KOPT-K1 (cell line): ENCODE measurements around the gene NR0B2.

Experiments
- H3K27ac ChIP-seq: fragments of 200-600 bp; sonication (generic); 2 replicates; pipeline ENCODE4 v1.5.1; 2016; ENCODE audit warnings: antibody characterized with exemption, mild to moderate bottlenecking, low read depth, low read length; ENCODE audit not compliant: poor library complexity, severe bottlenecking
- H3K36me3 ChIP-seq: fragments of 200-600 bp; sonication (generic); 2 replicates; pipeline ENCODE4 v1.5.1; 2017; ENCODE audit warnings: antibody characterized with exemption, mild to moderate bottlenecking, low read length, moderate library complexity; ENCODE audit not compliant: insufficient read depth
- H3K9me3 ChIP-seq: fragments of 200-600 bp; sonication (generic); 2 replicates; pipeline ENCODE4 v1.5.1; 2017; ENCODE audit warnings: antibody characterized with exemption, low read length, mild to moderate bottlenecking; ENCODE audit not compliant: insufficient read depth, poor library complexity, severe bottlenecking

NR0B2 gene

GRCh38 chr1:26945728-26946127 lies 32.0 kb upstream of the NR0B2 start:
- peaks cover 69% of the 10 kb centered on the region for H3K36me3 ChIP-seq
- H3K9me3 ChIP-seq, result no peaks in the 10 kb centered on the region
- no peak overlapping the region for H3K27ac ChIP-seq

- Histone ChIP-seq H3K27ac (no peak overlapping the region), H3K9me3 (no peaks in the 10 kb centered on the region), H3K36me3 (peaks cover 75% of the 10 kb centered on the region)
Observed at GRCh38 chr1:26945138-26945537, 31.4 kb upstream of the NR0B2 start.

- Histone ChIP-seq H3K9me3 (no peaks in the 10 kb centered on the region), H3K36me3 (peaks cover 95% of the 10 kb centered on the region), H3K27ac (no peak overlapping the region)
Observed at GRCh38 chr1:26942656-26943055, 28.9 kb upstream of the NR0B2 start.

- Histone ChIP-seq H3K36me3 (peaks cover 97% of the 10 kb centered on the region), H3K27ac (no peak overlapping the region)
Observed at GRCh38 chr1:26941311-26941710, 27.5 kb upstream of the NR0B2 start.

GRCh38 chr1:26938659-26939025 lies 24.9 kb upstream of the NR0B2 start:
- peaks cover 94% of the 10 kb centered on the region for H3K36me3 ChIP-seq
- H3K27ac ChIP-seq, result no peak overlapping the region
- no peaks in the 10 kb centered on the region for H3K9me3 ChIP-seq

More at GRCh38 chr1:26941311-26941710, 27.5 kb upstream of the NR0B2 start:
- H3K9me3 ChIP-seq, result no peaks in the 10 kb centered on the region

- Histone ChIP-seq H3K36me3 (peaks cover 94% of the 10 kb centered on the region), H3K9me3 (no peaks in the 10 kb centered on the region), H3K27ac (no peak overlapping the region)
Observed at GRCh38 chr1:26938004-26938658, 24.4 kb upstream of the NR0B2 start.

GRCh38 chr1:26936823-26937222 lies 23.0 kb upstream of the NR0B2 start:
- Histone ChIP-seq H3K27ac (no peak overlapping the region), H3K9me3 (no peaks in the 10 kb centered on the region), H3K36me3 (peaks cover 94% of the 10 kb centered on the region)

- Histone ChIP-seq H3K36me3 (peaks cover 90% of the 10 kb centered on the region), H3K27ac (no peak overlapping the region), H3K9me3 (no peaks in the 10 kb centered on the region)
Observed at GRCh38 chr1:26932531-26932930, 18.8 kb upstream of the NR0B2 start.

GRCh38 chr1:26923711-26924110 lies 9.9 kb upstream of the NR0B2 start:
- peaks cover 50% of the 10 kb centered on the region for H3K36me3 ChIP-seq
- no peak overlapping the region for H3K27ac ChIP-seq

GRCh38 chr1:26922901-26923300 lies 9.1 kb upstream of the NR0B2 start:
- H3K36me3 ChIP-seq, result peaks cover 42% of the 10 kb centered on the region
- H3K27ac ChIP-seq, result peak overlapping the region; percentile 82
- H3K9me3 ChIP-seq, result no peaks in the 10 kb centered on the region

More at GRCh38 chr1:26923711-26924110, 9.9 kb upstream of the NR0B2 start:
- no peaks in the 10 kb centered on the region for H3K9me3 ChIP-seq

- H3K27ac ChIP-seq, result peak overlapping the region; percentile 82
Observed at GRCh38 chr1:26922431-26922729, 8.6 kb upstream of the NR0B2 start.

GRCh38 chr1:26921540-26922430 lies 8.0 kb upstream of the NR0B2 start, which contains the start of gene NUDC:
Gene NUDC (plus strand): TSS chr1:26921743. CDS start chr1:26921849, 106 bp downstream.
- Histone ChIP-seq H3K36me3 (peaks cover 31% of the 10 kb centered on the region), H3K9me3 (no peaks in the 10 kb centered on the region), H3K27ac (peak within 1 kb of the TSS; percentile 82)

More at GRCh38 chr1:26922431-26922729, 8.6 kb upstream of the NR0B2 start:
- H3K9me3 ChIP-seq, result no peaks in the 10 kb centered on the region
- peaks cover 37% of the 10 kb centered on the region for H3K36me3 ChIP-seq

- no peaks in the 10 kb centered on the region for H3K9me3 ChIP-seq
- H3K27ac ChIP-seq, result peak overlapping the region; percentile 82
- H3K36me3 ChIP-seq, result peaks cover 24% of the 10 kb centered on the region
Observed at GRCh38 chr1:26921126-26921539, 7.4 kb upstream of the NR0B2 start.

- no peak overlapping the region for H3K27ac ChIP-seq
- H3K36me3 ChIP-seq, result no peaks in the 10 kb centered on the region
- no peaks in the 10 kb centered on the region for H3K9me3 ChIP-seq
Observed at GRCh38 chr1:26915204-26915842, 1.5 kb upstream of the NR0B2 start.

GRCh38 chr1:26913389-26913753 lies 404 bp downstream of the NR0B2 start:
- Histone ChIP-seq H3K36me3 (no peaks in the 10 kb centered on the region), H3K27ac (no peak overlapping the region)

More at GRCh38 chr1:26913389-26913753, 404 bp downstream of the NR0B2 start:
- H3K9me3 ChIP-seq, result no peaks in the 10 kb centered on the region
